CMK (cell line): ENCODE measurements around the gene TESPA1.
"Not testable (repeated sequence)": the region's sequence is repeated elsewhere in the genome, so short reads cannot be mapped to it uniquely, and the experiment has no call there.

Source experiments
- DNase-seq: peaks from one replicate; pipeline ENCODE4 v3.0.0-alpha.2; 2010; ENCODE audit warnings: low read depth

Gene TESPA1

DNA sequence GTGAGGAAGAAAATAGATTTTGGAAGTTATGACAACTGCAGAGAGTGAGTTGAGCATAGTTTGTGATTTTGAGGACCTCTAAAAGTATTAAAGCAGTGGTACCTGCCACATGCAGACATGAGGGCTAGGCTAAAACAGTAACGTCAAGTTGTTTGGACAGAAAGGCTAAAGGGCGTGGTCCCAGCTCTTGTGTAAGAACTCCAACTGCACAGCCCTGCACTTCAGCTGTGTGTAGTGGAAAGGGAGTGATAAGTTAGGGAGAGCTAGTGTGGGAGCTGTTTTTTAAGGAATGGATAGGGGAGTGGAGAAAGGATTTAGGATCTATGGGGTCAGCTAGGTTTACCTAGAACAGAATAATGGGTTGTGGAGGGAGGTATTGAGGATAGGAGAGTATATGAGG is 39.5 kb downstream of the TESPA1 start:
- DNase-seq = no peak

DNA sequence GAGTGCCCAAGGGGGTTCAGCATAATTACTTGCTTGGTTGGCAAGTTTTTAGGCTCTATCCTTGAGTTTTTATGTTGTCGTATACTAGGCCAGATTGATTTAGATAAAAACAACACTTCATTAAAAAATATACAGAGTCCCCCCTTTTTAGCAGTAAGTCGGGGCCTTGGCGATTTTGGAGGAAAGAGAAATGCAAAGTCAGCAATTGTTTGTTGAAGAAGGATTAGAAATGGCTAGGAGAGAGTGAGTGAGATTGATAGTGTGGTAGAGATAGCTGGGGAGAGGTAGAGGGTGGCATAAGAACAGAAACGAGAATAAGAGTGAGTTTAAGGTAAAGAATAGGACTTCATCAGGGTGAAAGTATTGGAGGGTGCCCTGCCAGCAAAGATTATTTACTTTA is 41.3 kb downstream of the TESPA1 start:
- DNase-seq = not testable (repeated sequence)

DNA sequence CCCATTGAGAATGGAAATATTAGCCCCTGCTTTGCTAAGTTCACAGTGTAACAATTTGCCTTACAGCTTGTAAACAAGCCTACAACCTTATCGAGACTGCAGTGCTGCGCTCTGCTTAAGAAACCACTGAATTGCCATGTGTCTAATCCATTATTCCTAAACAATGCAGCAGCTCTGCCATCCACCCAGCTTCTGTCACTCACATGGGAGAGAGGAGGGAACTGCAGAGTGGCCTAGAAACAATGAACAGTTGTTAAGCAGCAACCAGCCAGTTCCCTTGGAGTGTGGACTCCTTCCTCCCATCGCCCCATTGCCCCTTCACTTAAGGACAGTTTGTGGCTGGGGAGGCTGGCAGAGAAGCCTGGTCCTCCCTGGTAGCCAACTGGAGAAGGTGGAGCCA is 42.9 kb downstream of the TESPA1 start:
- DNase-seq = no peak

DNA sequence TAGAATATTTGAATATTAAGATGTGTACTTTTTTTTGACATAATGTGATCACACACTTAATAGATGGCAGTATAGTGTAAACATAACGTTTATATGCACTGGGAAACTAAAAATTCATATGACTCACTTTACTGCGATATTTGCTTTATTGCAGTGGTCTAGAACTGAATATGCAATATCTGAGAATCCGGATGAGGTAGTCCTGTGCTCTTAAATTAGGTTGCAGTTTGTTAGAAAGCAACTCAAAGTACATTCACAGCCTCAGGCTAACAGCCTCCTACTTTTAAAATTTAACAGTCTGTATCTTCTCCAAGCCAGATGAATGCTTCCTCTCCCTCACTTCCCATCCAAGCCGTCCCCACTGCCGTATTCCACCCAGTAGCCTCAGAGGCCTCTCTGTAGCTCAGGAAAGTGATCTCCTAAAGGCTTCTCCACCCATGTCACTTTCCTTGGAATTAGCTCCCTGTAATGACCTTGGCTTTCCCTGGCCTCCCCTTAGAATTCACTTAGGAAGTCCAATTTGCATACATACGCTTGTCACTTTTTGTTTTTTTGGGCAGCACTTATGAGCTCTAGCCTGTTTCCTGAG is 43.7 kb downstream of the TESPA1 start:
- no peak for DNase-seq

DNA sequence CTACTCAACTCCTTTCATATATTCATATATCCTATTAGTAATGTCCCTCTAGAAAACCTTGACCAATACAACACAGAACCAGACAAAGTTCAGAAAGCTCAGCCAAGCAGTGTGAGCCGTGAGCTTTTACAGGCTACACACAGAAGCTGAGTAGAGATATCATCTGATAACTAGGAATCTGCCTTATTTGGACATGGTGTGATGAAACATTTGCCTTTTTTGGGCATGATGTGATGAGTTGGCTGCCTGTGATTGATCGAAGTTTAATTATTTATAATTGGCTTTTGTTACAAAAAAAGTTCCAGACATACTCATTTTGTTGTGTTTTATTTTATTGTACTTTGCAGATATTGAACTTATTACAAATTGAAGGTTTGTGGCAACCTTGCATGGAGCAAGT is 46.6 kb downstream of the TESPA1 start:
- DNase-seq = no peak

DNA sequence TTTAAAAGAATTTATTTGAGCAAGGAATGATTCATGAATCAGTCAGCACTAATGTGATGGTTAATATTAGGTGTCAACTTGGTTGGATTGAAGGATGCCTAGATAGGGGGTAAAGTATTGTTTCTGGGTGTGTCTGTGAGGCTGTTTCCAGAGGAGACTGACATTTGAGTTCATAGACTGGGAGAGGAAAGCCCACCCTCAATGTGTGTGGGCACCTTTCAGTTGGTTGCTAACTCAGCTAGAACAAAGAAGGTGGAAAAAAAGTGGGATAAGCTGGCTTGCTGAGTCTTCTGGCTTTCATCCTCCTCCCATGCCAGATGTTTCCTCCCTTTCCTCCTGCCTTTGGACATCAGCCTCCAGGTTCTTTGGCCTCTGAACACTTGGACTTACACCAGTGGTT is 47.2 kb downstream of the TESPA1 start:
- no peak for DNase-seq

DNA sequence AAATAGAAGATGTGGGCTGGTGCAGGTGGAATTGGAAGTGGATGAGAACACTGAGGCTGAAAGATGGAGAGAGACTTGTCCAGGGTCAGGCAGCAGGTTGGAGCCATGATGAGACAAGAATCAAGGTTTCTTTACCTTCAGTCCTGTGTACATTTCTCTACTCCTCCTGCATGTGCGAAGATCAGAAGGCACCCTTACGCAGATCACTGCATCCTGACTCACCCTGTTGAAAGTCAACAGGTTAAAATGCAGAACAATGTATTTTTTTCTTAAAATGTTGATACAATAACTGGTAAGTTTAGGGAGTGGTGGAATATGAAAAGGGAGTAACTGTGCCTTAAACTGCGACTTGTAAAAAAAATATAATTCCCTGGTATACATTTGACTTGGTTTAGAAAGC is 47.8 kb downstream of the TESPA1 start:
- no peak for DNase-seq

DNA sequence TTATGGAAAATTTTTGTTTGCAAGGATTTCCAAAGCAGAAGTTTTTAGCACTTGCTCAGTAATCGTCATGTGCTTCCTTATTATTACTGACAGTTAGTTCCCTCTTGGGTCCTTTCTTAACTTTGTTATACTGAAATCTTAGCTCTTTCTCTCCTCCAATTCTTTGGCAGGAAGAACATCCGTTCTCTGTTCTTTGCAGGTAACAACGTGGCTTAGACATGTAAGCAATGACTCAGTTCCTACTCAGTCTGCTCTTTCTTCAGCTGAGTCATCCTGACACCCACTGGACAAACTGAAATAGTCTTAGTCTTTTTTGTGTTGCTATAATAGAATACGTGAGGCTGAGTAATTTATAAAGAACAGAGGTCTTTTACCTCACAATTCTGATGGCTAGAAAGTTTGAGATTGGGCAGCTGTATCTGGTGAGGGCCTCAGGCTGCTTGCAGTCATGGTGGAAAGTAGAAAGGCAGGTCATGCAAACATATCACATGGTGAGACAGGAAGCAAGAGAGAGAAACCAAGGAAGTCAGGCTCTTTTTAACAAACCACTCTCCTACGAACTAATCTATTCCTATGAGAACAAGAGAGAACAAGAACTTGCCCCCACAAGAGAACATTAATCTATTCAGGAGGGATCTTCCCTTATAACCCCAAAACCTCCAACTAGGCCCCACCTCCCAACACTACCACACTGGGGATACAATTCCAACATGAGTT is 49.2 kb downstream of the TESPA1 start:
- DNase-seq = no peak

DNA sequence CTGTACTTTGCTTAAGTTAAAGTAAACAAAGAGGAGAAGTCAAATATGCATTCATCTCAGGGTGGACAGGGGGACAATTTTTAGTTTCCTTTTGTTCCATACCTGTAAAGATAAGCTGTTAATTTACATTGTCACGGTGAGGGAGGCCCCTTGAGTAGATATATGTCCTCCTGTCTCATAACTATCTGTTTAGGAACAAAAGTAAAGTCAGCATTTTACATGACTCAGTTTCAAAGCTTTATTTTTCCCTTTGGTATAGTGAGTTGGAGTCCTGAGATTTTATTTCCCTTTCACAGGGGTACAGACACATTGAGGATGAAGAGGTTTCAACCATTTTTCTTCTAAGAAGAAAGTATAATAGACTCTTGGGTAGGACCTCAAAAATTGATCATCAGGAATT is 50.1 kb downstream of the TESPA1 start:
- DNase-seq = no peak

DNA sequence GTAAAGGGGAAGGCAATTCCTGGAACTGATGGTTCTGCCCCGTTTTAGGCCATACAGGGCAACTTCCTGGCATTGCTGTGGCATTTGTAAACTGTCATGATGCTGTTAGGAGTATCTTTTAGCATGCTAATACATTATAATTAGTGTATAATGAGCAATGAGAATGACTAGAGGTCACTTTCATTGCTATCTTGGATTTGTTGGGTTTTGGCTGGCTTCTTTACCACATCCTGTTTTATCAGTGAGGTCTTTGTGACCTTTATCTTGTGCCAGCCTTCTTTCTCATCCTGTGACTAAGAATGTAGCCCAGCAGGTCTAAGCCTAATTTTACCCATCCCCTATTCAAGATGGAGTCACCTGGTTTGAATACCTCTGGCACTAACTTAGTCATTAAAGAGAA is 51.2 kb downstream of the TESPA1 start:
- DNase-seq = no peak

DNA sequence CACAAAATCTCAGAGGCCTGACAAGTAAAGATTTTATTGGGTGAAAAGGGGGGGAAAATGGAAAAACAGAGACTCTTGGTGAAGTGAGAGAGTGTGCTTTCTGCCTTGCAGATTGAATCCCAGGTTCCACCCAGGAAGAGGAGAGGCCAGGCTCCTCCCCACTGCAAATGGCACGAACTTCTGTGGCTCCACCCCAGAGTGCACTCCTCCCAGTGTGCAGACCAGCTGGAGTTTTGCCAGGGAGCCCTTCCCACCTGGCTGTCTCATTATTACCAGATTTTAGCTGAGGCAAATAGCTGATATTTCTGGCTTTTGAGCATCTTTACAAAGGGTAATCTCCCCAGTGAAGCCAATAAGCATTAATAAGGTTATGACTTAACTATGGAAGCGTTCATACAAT is 51.9 kb downstream of the TESPA1 start:
- no peak for DNase-seq

DNA sequence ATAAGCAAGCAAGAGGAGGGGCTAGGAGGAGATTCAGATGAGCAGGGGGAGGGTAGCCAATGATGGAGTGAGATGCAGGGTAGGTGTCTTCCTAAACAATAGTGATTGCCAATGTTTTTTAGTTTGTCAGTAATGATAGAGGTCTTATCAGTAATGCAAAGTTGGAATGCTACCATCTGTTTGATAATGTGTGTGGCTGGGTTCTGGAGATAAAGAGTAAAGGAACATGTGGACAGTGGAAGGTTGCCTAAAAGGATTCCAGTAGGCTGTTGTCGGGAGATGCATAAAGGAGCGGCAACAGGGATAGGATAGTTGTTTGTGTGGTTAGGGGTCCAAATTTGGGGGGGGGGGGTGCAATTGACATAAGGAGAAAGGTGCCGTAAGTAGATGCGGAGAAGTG is 52.5 kb downstream of the TESPA1 start:
- peak; percentile 51 for DNase-seq

DNA sequence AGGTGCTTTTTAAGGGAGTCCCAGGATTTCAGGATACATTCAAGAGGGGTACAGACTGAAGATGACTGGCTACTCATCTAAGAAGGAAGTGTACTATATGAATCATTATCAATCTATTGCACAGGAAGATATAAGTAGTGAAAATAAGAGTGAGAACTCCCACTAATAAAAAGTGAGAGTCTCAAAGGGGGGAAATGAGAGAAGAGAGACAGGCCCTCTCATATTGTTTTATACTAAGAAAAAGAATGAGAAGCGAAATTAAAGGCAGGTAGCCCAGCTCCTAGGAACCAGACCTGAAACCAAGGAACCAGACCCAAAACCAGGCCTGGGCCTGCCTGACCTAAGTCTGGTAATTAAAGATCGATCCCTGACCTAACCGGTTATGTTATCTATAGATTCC is 54.6 kb downstream of the TESPA1 start:
- no peak for DNase-seq

DNA sequence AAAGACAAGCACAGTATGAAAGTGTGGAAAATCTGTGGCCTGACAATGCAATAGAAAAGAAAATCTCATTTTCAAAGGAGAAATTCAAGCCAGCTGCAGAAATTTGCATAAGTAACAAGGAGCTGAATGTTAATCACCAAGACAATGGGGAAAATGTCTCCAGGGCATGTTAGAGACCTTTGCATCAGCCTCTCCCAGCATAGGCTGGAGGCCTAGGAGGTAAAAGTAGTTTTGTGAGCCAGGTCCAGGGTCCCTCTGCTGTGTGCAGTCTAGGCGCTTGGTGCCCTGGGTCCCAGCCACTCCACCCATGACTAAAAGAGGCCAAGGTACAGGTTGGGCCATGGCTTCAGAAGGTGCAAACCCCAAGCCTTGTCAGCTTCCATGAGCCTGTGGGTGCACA is 58.3 kb downstream of the TESPA1 start:
- no peak for DNase-seq

DNA sequence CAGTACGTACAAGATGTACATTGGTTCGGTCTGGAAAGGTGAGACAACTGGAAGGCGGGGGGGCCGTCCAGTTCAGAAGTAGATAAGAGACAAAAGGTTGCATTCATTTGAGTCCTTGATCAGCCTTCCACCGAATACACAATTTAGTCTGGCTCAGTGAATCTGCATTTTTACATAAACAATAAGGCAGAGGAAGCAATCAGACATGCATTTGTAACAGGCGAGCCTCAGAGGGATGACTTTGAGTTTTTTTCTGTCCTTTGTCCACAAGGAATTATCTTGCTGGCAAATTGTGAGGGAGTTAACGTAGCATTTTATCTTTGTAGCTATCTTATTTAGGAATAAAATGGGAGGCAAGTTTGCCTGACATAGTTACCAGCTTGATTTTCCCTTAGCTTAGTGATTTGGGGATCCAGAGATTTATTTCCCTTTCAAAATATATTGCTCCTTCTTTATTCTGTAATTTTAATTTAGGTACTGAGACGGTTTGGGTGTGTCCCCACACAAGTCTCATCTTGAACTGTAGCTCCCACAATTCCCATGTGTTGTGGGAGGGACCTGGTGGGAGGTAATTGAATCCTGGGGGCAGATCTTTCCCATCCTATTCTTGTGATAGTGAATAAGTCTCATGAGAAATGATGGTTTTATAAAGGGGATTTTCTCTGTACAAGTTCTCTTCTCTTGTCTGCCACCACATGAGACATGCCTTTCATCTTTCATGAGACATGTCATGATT is 59.4 kb downstream of the TESPA1 start:
- DNase-seq = no peak

DNA sequence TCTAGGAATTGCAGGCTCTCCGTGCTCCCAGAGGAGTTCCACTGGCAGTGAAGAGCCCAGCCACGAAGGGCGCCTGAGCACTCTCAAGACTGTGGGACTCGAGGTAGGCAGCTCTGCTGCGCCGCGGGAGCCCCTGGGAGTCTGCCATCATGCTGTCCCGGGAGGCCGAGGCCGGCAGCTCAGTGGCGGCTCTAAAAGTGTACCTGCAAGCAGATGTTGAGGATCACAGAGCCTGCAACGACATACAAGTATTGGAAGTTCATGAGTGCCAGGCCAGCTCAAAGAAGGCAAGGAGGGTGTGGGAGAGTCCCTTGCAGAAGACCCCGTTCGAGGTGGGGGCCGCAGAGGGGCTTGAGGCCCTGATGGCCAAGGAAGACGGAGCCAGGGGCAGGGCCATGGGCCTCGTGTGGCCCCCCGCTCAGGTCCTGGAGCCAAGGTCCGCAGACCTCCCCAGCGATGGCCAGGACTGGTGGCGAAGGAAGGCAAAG is 67.5 kb downstream of the TESPA1 start:
- DNase-seq = no peak
